H1 (cell line): ENCODE results near the gene HEXIM2. TPM values are rescaled to one million over a fixed set of nuclear protein-coding genes. Genes with fewer than 3 reads are reported as not detected.

Experiments
- ASH2L ChIP-seq: fragments of 200-600, 300-600 bp; sonication (generic); IDR thresholded peaks from one replicate; pipeline ENCODE4 v1.7.1; 2017; ENCODE audit warnings: low read length
- BCL11A ChIP-seq, 2 experiments: IDR thresholded peaks; one replicate each; pipeline ENCODE4 v1.6.1; 2011; ENCODE audit warnings: low read depth in 2 of 2, low read length in 2 of 2, mild to moderate bottlenecking in 2 of 2
- CHD1 ChIP-seq: IDR thresholded peaks from 2 replicates; pipeline ENCODE4 v1.6.1; 2012; ENCODE audit warnings: low read depth, low read length, improper control_type of control experiment
- FOSL1 ChIP-seq: IDR thresholded peaks from 2 replicates; pipeline ENCODE4 v1.6.1; 2011; ENCODE audit warnings: mild to moderate bottlenecking, low read depth, low read length, moderate library complexity; ENCODE audit not compliant: insufficient read depth
- HDAC6 ChIP-seq: IDR thresholded peaks from one replicate; pipeline ENCODE4 v1.7.1; 2012; ENCODE audit warnings: low read depth, mild to moderate bottlenecking, inconsistent platforms, low read length, moderate library complexity
- MAFK ChIP-seq: IDR thresholded peaks from 2 replicates; pipeline ENCODE4 v1.6.1; 2012; ENCODE audit warnings: low read depth, mild to moderate bottlenecking, improper control_type of control experiment, low read length
- SIRT6 ChIP-seq: IDR thresholded peaks from one replicate; pipeline ENCODE4 v1.7.1; 2012; ENCODE audit warnings: low read length, inconsistent platforms
- polyA plus RNA-seq, 7 experiments: library from polyadenylated mRNA; depleted of rRNA in 3 of 7; stranded (reverse) in 5 of 7; unstranded in 2 of 7; fragments of >200 nt in 5 of 7; fragments of 200-250 nt in 2 of 7; gene quantifications; 1 replicate in 5 of 7; 2 replicates in 1 of 7; 4 replicates in 1 of 7; pipeline versions ENCODE4 v1.2.1 to v1.2.3, GENCODE V29; 2011 to 2013; ENCODE audit warnings: missing spikeins in 2 of 7, mixed read lengths in 2 of 7
- total RNA-seq: library from RNA; stranded (reverse); fragmentation: NEBNext Ultra II Directional; extraction: Animal tissue kit (Norgen Biotek cat#: 25700); gene quantifications from 2 replicates; pipeline ENCODE4 v1.2.1, GENCODE V29; 2021

The HEXIM2 gene
- total and polyA plus RNA-seq, 2 of the 8 experiments (the other 6 are each of a cell fraction or from before 2014, with no cell fraction given), result 7.5 to 13.2 TPM

DNA sequence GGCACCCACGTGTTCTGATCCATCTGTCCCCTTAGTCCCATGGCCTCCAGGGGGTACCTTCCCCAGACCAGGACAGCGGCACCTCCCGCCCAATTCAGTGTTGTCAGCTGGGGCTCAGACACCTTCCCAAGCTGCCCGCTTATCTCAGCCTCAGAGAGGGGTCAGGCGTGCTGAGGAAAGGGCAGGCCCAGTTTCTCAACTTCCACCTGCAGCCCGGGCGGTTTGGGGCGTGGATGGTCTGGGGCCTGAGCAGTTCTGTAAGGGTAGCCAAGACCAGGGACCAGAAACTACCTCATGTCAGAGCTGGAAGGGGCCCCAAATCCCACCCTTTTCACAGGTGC is 34.5 kb upstream of the HEXIM2 start (continued):
- TF ChIP-seq FOSL1 (no peak), ASH2L (no peak), SIRT6 (no peak), MAFK (no peak), CHD1 (no peak), BCL11A (IDR thresholded peaks at IDR 0.05; ENCODE audit: low read depth in 2 of 2, low read length in 2 of 2) (no peak), HDAC6 (no peak)
